A549 (cell line): ENCODE measurements around the gene ERVMER34-1. TPM values are rescaled to one million over a fixed set of nuclear protein-coding genes. Genes with fewer than 3 reads are reported as not detected.

Source experiments
- ATAC-seq, 2 experiments: fragments of 200-7000 bp in 1 of 2; fragments of >200 bp in 1 of 2; cut with Nextera tagmentation in 1 of 2; cut with Tn5 transposase in 1 of 2; 3 replicates each; pipeline versions ENCODE4 v1.8.0 to v1.9.1; 2018 to 2020; ENCODE audit warnings: mild to moderate bottlenecking in 1 of 2, moderate library complexity in 1 of 2
- CTCF ChIA-PET: fragments of 300-600 bp; sonication (Branson Sonifier 250); formaldehyde crosslinking; extraction: SDS; loops from one replicate; lab custom pipeline; 2021; ENCODE audit warnings: antibody characterized with exemption, inconsistent platforms; lab: Yijun Ruan, JAX
- POLR2A ChIA-PET: fragments of 350-600 bp; formaldehyde crosslinking; extraction: SDS; loops from one replicate; lab custom pipeline; 2021; ENCODE audit warnings: antibody characterized with exemption, inconsistent platforms; lab: Yijun Ruan, JAX
- DNase-seq, 2 experiments: peaks; one replicate each; pipeline versions ENCODE4 v3.0.0 to v3.0.0-alpha.2; 2011 to 2016; ENCODE audit warnings: low read depth in 1 of 2, low spot score in 1 of 2
- FAIRE-seq: peaks from 2 replicates; lab custom pipeline; 2011; peaks lifted over from hg19 to GRCh38; lab: Jason Lieb, UNC
- H3K27ac ChIP-seq, 2 experiments: fragments of >200 bp; sonication (Bioruptor Twin); formaldehyde crosslinking; 3 replicates each; pipeline ENCODE4 v1.5.1; 2016 to 2017
- H3K4me1 ChIP-seq: fragments of >200 bp; sonication (Bioruptor Twin); formaldehyde crosslinking; 3 replicates; pipeline ENCODE4 v1.6.1; 2016
- H3K4me2 ChIP-seq: fragments of >200 bp; sonication (Bioruptor Twin); formaldehyde crosslinking; 3 replicates; pipeline ENCODE4 v1.6.1; 2016
- H3K4me3 ChIP-seq: fragments of >200 bp; sonication (Bioruptor Twin); formaldehyde crosslinking; 3 replicates; pipeline ENCODE4 v1.5.1; 2016
- H3K9me3 ChIP-seq: fragments of >200 bp; sonication (Bioruptor Twin); formaldehyde crosslinking; 3 replicates; pipeline ENCODE4 v1.6.1; 2016
- BHLHE40 ChIP-seq: IDR thresholded peaks from 2 replicates; pipeline ENCODE4 v1.6.1; 2012; ENCODE audit warnings: low read depth, low read length, inconsistent platforms
- CBX8 ChIP-seq: fragments of 200-600 bp; sonication (generic); IDR thresholded peaks from 2 replicates; pipeline ENCODE4 v1.6.1; 2016
- CHD4 ChIP-seq: fragments of 200-600 bp; sonication (generic); IDR thresholded peaks from 2 replicates; pipeline ENCODE4 v1.6.1; 2016; ENCODE audit warnings: antibody characterized with exemption, mild to moderate bottlenecking, borderline replicate concordance
- ESRRA ChIP-seq: fragments of 150-350 bp; IDR thresholded peaks from 2 replicates; pipeline ENCODE4 v1.6.1; 2014; ENCODE audit warnings: mild to moderate bottlenecking, low read length, borderline replicate concordance
- HOXB5 ChIP-seq: fragments of 250-450 bp; sonication (Bioruptor Pico); IDR thresholded peaks from 2 replicates; pipeline ENCODE4 v1.5.0; 2020; ENCODE audit warnings: mild to moderate bottlenecking, moderate library complexity
- MAFK ChIP-seq: fragments of 450-650 bp; IDR thresholded peaks from 2 replicates; pipeline ENCODE4 v1.6.1; 2014; ENCODE audit not compliant: partially characterized antibody
- POLR2A ChIP-seq: IDR thresholded peaks from 2 replicates; pipeline ENCODE4 v1.6.1; 2012; ENCODE audit warnings: mild to moderate bottlenecking, low read length
- RAD21 ChIP-seq, 2 experiments: fragments of >200 bp in 1 of 2; sonication (Bioruptor Twin) in 1 of 2; formaldehyde crosslinking in 1 of 2; IDR thresholded peaks in 1 of 2; conservative IDR thresholded peaks in 1 of 2; 2 replicates in 1 of 2; 3 replicates in 1 of 2; pipeline ENCODE4 v1.6.1; 2012 to 2018; ENCODE audit warnings: inconsistent platforms in 1 of 2
- RARB ChIP-seq: fragments of 250-450 bp; sonication (Bioruptor Pico); IDR thresholded peaks from 2 replicates; pipeline ENCODE4 v1.8.0; 2021; ENCODE audit warnings: mild to moderate bottlenecking, moderate library complexity
- RFX5 ChIP-seq: fragments of 450-650 bp; IDR thresholded peaks from 2 replicates; pipeline ENCODE4 v1.7.1; 2014; ENCODE audit warnings: antibody characterized with exemption, mild to moderate bottlenecking, moderate library complexity
- RNF2 ChIP-seq: fragments of 200-600 bp; sonication (generic); IDR thresholded peaks from 2 replicates; pipeline ENCODE4 v1.6.1; 2016; ENCODE audit warnings: low read depth, mild to moderate bottlenecking, antibody characterized with exemption, moderate library complexity, borderline replicate concordance
- TP53 ChIP-seq: fragments of 250-450 bp; sonication (Bioruptor Pico); IDR thresholded peaks from 2 replicates; pipeline ENCODE4 v1.5.0; 2021; ENCODE audit warnings: mild to moderate bottlenecking, moderate library complexity
- ZNF302 ChIP-seq: fragments of 250-450 bp; sonication (Bioruptor Pico); IDR thresholded peaks from 2 replicates; pipeline ENCODE4 v1.9.0; 2021; ENCODE audit warnings: inconsistent platforms, mild to moderate bottlenecking, moderate library complexity
- ZSCAN20 ChIP-seq: fragments of 250-450 bp; sonication (Bioruptor Pico); IDR thresholded peaks from 2 replicates; pipeline ENCODE4 v1.8.0; 2022; ENCODE audit warnings: mild to moderate bottlenecking, moderate library complexity
- WGBS: methylation state at CpG from one replicate; pipeline ENCODE4 v1.1.6; 2017; ENCODE audit errors: missing lambda C conversion rate; 5-methylcytosine and 5-hydroxymethylcytosine counted together
- polyA minus RNA-seq: library from RNA; depleted of rRNA, polyadenylated mRNA; stranded (reverse); fragments of >200 nt; gene quantifications from 2 replicates; pipeline ENCODE4 v1.2.3, GENCODE V29; 2011; rRNA and poly(A)+ RNA removed
- polyA plus RNA-seq, 4 experiments: library from polyadenylated mRNA; depleted of rRNA in 3 of 4; stranded (reverse); fragments of >200 nt; fragmentation: RNase III in 1 of 4; extraction: RNeasy Plus Mini Kit Qiagen cat#74134 plus additional on column Dnase treatment in 1 of 4; gene quantifications; 2 replicates in 3 of 4; 3 replicates in 1 of 4; pipeline ENCODE4 v1.2.3, GENCODE V29; 2011 to 2017
- TF ChIP-seq, protein P1 (sequence below): fragments of 450-650 bp; IDR thresholded peaks from 2 replicates; pipeline ENCODE4 v1.6.1; 2014; ENCODE audit warnings: antibody characterized with exemption
- TF ChIP-seq, protein P2 (sequence below): IDR thresholded peaks from 2 replicates; pipeline ENCODE4 v1.6.1; 2012; ENCODE audit warnings: low read depth, borderline replicate concordance
- TF ChIP-seq, protein P3 (sequence below): IDR thresholded peaks from 2 replicates; pipeline ENCODE4 v1.6.1; 2012
- TF ChIP-seq, protein P4 (sequence below): fragments of 200-600 bp; sonication (generic); IDR thresholded peaks from 2 replicates; pipeline ENCODE4 v1.6.1; 2016; ENCODE audit warnings: antibody characterized with exemption, mild to moderate bottlenecking, moderate library complexity
- TF ChIP-seq, protein P5 (sequence below): fragments of 250-450 bp; sonication (Bioruptor Pico); IDR thresholded peaks from 2 replicates; pipeline ENCODE4 v1.5.0; 2020; ENCODE audit warnings: low read depth, mild to moderate bottlenecking, moderate library complexity

Gene ERVMER34-1, protein sequence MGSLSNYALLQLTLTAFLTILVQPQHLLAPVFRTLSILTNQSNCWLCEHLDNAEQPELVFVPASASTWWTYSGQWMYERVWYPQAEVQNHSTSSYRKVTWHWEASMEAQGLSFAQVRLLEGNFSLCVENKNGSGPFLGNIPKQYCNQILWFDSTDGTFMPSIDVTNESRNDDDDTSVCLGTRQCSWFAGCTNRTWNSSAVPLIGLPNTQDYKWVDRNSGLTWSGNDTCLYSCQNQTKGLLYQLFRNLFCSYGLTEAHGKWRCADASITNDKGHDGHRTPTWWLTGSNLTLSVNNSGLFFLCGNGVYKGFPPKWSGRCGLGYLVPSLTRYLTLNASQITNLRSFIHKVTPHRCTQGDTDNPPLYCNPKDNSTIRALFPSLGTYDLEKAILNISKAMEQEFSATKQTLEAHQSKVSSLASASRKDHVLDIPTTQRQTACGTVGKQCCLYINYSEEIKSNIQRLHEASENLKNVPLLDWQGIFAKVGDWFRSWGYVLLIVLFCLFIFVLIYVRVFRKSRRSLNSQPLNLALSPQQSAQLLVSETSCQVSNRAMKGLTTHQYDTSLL
- polyA plus RNA-seq (2011; rRNA removed): 0.59 and 0.60 TPM in 2 replicates
- polyA plus RNA-seq (2012; cell fraction: cytosol; rRNA removed): 0.29 and 0.30 TPM in 2 replicates
- 0.14 and 0.34 TPM in 2 replicates for polyA plus RNA-seq (2012; cell fraction: nucleus; rRNA removed)
- polyA plus RNA-seq (2017; fragmentation: RNase III; extraction: RNeasy Plus Mini Kit Qiagen cat#74134 plus additional on column Dnase treatment): 0.41 to 0.52 TPM (median 0.47 TPM) in 3 replicates
- 0.08 and 0.34 TPM in 2 replicates for polyA minus RNA-seq

- no peak for FAIRE-seq
- POLR2A ChIA-PET: no interaction called here
- Histone ChIP-seq H3K4me1 (no peaks in the 10 kb centered on the region), H3K4me3 (peak within 1 kb of the TSS; percentile 42), H3K9me3 (no peaks in the 10 kb centered on the region), H3K27ac (peak within 1 kb of the TSS in 1 of 2 experiments; percentile 64; a peak in 2 of 6 replicates), H3K4me2 (peak within 1 kb of the TSS; percentile 90)
- DNase-seq: peak; percentile 2 to 13
- WGBS: 14% methylated on average over 7 of the region's 61 CpGs
- CTCF ChIA-PET: no interaction called here
- peak; percentile 86 to 91 for ATAC-seq
- TF ChIP-seq ZNF302 (CRISPR knock-in tag): no peak
- TF ChIP-seq, protein P1, sequence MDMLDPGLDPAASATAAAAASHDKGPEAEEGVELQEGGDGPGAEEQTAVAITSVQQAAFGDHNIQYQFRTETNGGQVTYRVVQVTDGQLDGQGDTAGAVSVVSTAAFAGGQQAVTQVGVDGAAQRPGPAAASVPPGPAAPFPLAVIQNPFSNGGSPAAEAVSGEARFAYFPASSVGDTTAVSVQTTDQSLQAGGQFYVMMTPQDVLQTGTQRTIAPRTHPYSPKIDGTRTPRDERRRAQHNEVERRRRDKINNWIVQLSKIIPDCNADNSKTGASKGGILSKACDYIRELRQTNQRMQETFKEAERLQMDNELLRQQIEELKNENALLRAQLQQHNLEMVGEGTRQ: no peak
- TF ChIP-seq, protein P2, sequence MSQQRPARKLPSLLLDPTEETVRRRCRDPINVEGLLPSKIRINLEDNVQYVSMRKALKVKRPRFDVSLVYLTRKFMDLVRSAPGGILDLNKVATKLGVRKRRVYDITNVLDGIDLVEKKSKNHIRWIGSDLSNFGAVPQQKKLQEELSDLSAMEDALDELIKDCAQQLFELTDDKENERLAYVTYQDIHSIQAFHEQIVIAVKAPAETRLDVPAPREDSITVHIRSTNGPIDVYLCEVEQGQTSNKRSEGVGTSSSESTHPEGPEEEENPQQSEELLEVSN: peak; percentile 65; the same call in 1 of the 2 replicates
- TF ChIP-seq, protein P3, sequence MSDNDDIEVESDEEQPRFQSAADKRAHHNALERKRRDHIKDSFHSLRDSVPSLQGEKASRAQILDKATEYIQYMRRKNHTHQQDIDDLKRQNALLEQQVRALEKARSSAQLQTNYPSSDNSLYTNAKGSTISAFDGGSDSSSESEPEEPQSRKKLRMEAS: peak; percentile 71
- TF ChIP-seq RNF2: 0 out of 2 replicates have a peak, but pooled peaks have one; percentile 57
These were observed at the start of gene ERVMER34-1 for GRCh38 chr4:52750819-52751486. ERVMER34-1 (minus strand) TSS chr4:52751425; CDS start chr4:52745520, 5,905 bp downstream.

DNA sequence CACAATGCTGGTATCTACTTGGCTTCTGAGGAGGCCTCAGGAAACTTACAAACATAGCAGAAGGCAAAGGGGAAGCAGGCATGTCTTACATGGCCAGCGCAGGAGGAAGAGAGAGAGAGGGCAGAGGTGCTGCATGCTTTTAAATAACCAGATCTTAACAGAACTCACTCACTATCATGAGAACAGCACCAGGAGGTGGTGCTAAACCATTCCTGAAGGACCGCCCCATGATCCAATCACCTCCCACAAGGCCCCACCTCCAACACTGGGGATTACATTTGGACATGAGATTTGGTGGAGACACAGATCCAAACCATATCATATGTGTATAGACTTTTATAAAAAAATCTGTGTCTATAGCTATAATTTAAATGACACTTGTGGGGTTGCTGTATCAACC lies 48.6 kb upstream of the ERVMER34-1 start:
- ChIA-PET POLR2A (no interaction called here), CTCF (no interaction called here)
- no peak for TF ChIP-seq RFX5
- no peak for TF ChIP-seq RARB (CRISPR knock-in tag)
- no peak for TF ChIP-seq ZSCAN20
- H3K27ac ChIP-seq: no peak overlapping the region
- H3K9me3 ChIP-seq: no peaks in the 10 kb centered on the region
- H3K4me3 ChIP-seq: no peak overlapping the region
- peak in 1 of 2 experiments; percentile 2 for DNase-seq
- H3K4me2 ChIP-seq: no peak overlapping the region
- WGBS: 29% methylated on average over 2 of the region's 2 CpGs
- ATAC-seq: no peak
- FAIRE-seq: no peak
- H3K4me1 ChIP-seq: no peaks in the 10 kb centered on the region

GRCh38 chr4:52795533-52795932 lies 44.3 kb upstream of the ERVMER34-1 start:
- no peak for TF ChIP-seq CHD4
- TF ChIP-seq HOXB5: no peak
- TF ChIP-seq, protein P4, sequence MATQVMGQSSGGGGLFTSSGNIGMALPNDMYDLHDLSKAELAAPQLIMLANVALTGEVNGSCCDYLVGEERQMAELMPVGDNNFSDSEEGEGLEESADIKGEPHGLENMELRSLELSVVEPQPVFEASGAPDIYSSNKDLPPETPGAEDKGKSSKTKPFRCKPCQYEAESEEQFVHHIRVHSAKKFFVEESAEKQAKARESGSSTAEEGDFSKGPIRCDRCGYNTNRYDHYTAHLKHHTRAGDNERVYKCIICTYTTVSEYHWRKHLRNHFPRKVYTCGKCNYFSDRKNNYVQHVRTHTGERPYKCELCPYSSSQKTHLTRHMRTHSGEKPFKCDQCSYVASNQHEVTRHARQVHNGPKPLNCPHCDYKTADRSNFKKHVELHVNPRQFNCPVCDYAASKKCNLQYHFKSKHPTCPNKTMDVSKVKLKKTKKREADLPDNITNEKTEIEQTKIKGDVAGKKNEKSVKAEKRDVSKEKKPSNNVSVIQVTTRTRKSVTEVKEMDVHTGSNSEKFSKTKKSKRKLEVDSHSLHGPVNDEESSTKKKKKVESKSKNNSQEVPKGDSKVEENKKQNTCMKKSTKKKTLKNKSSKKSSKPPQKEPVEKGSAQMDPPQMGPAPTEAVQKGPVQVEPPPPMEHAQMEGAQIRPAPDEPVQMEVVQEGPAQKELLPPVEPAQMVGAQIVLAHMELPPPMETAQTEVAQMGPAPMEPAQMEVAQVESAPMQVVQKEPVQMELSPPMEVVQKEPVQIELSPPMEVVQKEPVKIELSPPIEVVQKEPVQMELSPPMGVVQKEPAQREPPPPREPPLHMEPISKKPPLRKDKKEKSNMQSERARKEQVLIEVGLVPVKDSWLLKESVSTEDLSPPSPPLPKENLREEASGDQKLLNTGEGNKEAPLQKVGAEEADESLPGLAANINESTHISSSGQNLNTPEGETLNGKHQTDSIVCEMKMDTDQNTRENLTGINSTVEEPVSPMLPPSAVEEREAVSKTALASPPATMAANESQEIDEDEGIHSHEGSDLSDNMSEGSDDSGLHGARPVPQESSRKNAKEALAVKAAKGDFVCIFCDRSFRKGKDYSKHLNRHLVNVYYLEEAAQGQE: no peak
- TF ChIP-seq ZSCAN20: no peak
- no peak for TF ChIP-seq RAD21 (conservative IDR thresholded peaks at IDR 0.05 in 1 of 2, IDR thresholded peaks at IDR 0.05 in 1 of 2)
- TF ChIP-seq BHLHE40: no peak
- TF ChIP-seq RFX5: no peak
- TF ChIP-seq MAFK: no peak
- TF ChIP-seq, protein P5, sequence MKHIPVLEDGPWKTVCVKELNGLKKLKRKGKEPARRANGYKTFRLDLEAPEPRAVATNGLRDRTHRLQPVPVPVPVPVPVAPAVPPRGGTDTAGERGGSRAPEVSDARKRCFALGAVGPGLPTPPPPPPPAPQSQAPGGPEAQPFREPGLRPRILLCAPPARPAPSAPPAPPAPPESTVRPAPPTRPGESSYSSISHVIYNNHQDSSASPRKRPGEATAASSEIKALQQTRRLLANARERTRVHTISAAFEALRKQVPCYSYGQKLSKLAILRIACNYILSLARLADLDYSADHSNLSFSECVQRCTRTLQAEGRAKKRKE (CRISPR knock-in tag): no peak
- TF ChIP-seq CBX8: no peak
- no peak for TF ChIP-seq POLR2A
- TF ChIP-seq TP53 (CRISPR knock-in tag): no peak
- no peak for TF ChIP-seq ESRRA
- Histone ChIP-seq H3K9me3 (no peaks in the 10 kb centered on the region), H3K4me2 (no peak overlapping the region), H3K4me1 (no peaks in the 10 kb centered on the region), H3K27ac (no peak overlapping the region), H3K4me3 (no peak overlapping the region)
- no peak for ATAC-seq
- POLR2A ChIA-PET: interaction anchor here (0.7 kb wide), 1 partner anchor 30 kb away, joined by 7 read pairs; no protein-coding TSS in a partner anchor
- no peak for FAIRE-seq
- CTCF ChIA-PET: no interaction called here
- DNase-seq: no peak
